Cardiac fibroblast (primary cell): ENCODE results near the gene ZNF581.

Experiments
- DNase-seq, 2 donors: peaks; one replicate each; pipeline versions ENCODE4 v3.0.0 to v3.0.0-alpha.2; 2010; ENCODE audit warnings: low read depth in 2 of 2
- H3K4me3 ChIP-seq, 2 donors: replicated peaks in 1 of 2; 1 replicate in 1 of 2; 2 replicates in 1 of 2; pipeline ENCODE4 v1.5.1; 2011; ENCODE audit warnings: low read depth in 2 of 2, low read length in 2 of 2, mild to moderate bottlenecking in 2 of 2, moderate library complexity in 1 of 2
- CTCF ChIP-seq: IDR thresholded peaks from one replicate; pipeline ENCODE4 v1.5.1; 2011; ENCODE audit warnings: low read depth, mild to moderate bottlenecking, low read length, inconsistent platforms

ZNF581 gene

GRCh38 chr19:55642153-55643002 is 1.1 kb upstream of the ZNF581 start:
- TF ChIP-seq CTCF = no peak
- DNase-seq = peak; percentile 29 to 36
- peak overlapping the region; percentile 81 to 88 for H3K4me3 ChIP-seq

GRCh38 chr19:55643887-55644176 is 383 bp downstream of the ZNF581 start:
- peak overlapping the region; percentile 81 to 88 for H3K4me3 ChIP-seq
- no peak for TF ChIP-seq CTCF
- no peak for DNase-seq

- no peak for DNase-seq
- H3K4me3 ChIP-seq = peak overlapping the region; percentile 81 to 88
- no peak for TF ChIP-seq CTCF
These were observed 863 bp downstream of the ZNF581 start for GRCh38 chr19:55644191-55644833.

GRCh38 chr19:55644842-55645511 is 1.5 kb downstream of the ZNF581 start:
- DNase-seq = no peak
- peak overlapping the region in 1 of 2 donors; percentile 81 for H3K4me3 ChIP-seq
- TF ChIP-seq CTCF = no peak

- DNase-seq = no peak
- TF ChIP-seq CTCF = no peak
- H3K4me3 ChIP-seq = no peak overlapping the region
These were observed 2.0 kb downstream of the ZNF581 start for GRCh38 chr19:55645512-55645881.

GRCh38 chr19:55646889-55647731 is 3.7 kb downstream of the ZNF581 start:
- H3K4me3 ChIP-seq = peak overlapping the region; percentile 74 to 77
- TF ChIP-seq CTCF = no peak
- DNase-seq = no peak
